Amygdala (tissue), 56 donors: ENCODE results near the gene NIPAL4.
A peak's percentile ranks its signal among the peaks of the same experiment; 100 is the strongest.
"Not testable (repeated sequence)": the region's sequence is repeated elsewhere in the genome, so short reads cannot be mapped to it uniquely, and the experiment has no call there.

ENCODE experiments used
- DNase-seq, 56 donors: peaks; one replicate each; lab custom pipeline; 2025; lab: John Stamatoyannopoulos, UW

The NIPAL4 gene

GRCh38 chr5:157481666-157482065 is 21.7 kb downstream of the NIPAL4 start:
- DNase-seq = no peak

- not testable (repeated sequence) for DNase-seq
Measured at GRCh38 chr5:157482702-157483101, 22.7 kb downstream of the NIPAL4 start.

- peak in 6 of 56 donors; percentile 10 to 32 (median 21) for DNase-seq
Measured at GRCh38 chr5:157484768-157485167, 24.8 kb downstream of the NIPAL4 start.

GRCh38 chr5:157485340-157485739 is 25.3 kb downstream of the NIPAL4 start:
- DNase-seq = no peak

- DNase-seq = no peak
Measured at GRCh38 chr5:157485811-157486210, 25.8 kb downstream of the NIPAL4 start.

GRCh38 chr5:157486221-157486681 is 26.2 kb downstream of the NIPAL4 start:
- no peak for DNase-seq

- no peak for DNase-seq
Measured at GRCh38 chr5:157486861-157487260, 26.8 kb downstream of the NIPAL4 start.

GRCh38 chr5:157487358-157487757 is 27.3 kb downstream of the NIPAL4 start:
- DNase-seq = no peak

GRCh38 chr5:157491471-157491995 is 31.5 kb downstream of the NIPAL4 start:
- DNase-seq = no peak

- no peak for DNase-seq
Measured at GRCh38 chr5:157492886-157493285, 32.9 kb downstream of the NIPAL4 start.

- no peak for DNase-seq
Measured at GRCh38 chr5:157494178-157494832, 34.3 kb downstream of the NIPAL4 start.

GRCh38 chr5:157496864-157497263 is 36.9 kb downstream of the NIPAL4 start:
- no peak for DNase-seq

GRCh38 chr5:157497875-157498611 is 38.0 kb downstream of the NIPAL4 start:
- DNase-seq = no peak

- DNase-seq = peak in 9 of 56 donors; percentile 2 to 46 (median 9)
Measured at GRCh38 chr5:157502143-157502647, 42.2 kb downstream of the NIPAL4 start.

- DNase-seq = no peak
Measured at GRCh38 chr5:157504053-157504452, 44.0 kb downstream of the NIPAL4 start.

GRCh38 chr5:157505496-157505895 is 45.5 kb downstream of the NIPAL4 start:
- DNase-seq = no peak

- no peak for DNase-seq
Measured at GRCh38 chr5:157506066-157506590, 46.1 kb downstream of the NIPAL4 start.

GRCh38 chr5:157506981-157507780 is 47.2 kb downstream of the NIPAL4 start:
- no peak for DNase-seq

GRCh38 chr5:157509093-157509492 is 49.1 kb downstream of the NIPAL4 start:
- DNase-seq = no peak

GRCh38 chr5:157509587-157509986 is 49.6 kb downstream of the NIPAL4 start:
- no peak for DNase-seq
